GM21737 (cell line): ENCODE data around the gene WDR5.

Experiments
- ATAC-seq: cut with Tn5 transposase; IDR thresholded peaks from one replicate; pipeline ENCODE4 v1.9.1; 2021; ENCODE audit warnings: mild to moderate bottlenecking, moderate library complexity; ENCODE audit not compliant: unreplicated experiment

The WDR5 gene

GRCh38 chr9:134157378-134157885 lies 21.6 kb downstream of the WDR5 start:
- ATAC-seq: no peak

GRCh38 chr9:134158242-134158641 lies 22.4 kb downstream of the WDR5 start:
- no peak for ATAC-seq

- ATAC-seq: no peak
Measured at GRCh38 chr9:134158753-134159392, 23.0 kb downstream of the WDR5 start.

- no peak for ATAC-seq
Measured at GRCh38 chr9:134159566-134160245, 23.8 kb downstream of the WDR5 start.

- ATAC-seq: no peak
Measured at GRCh38 chr9:134161647-134162046, 25.8 kb downstream of the WDR5 start.

- no peak for ATAC-seq
Measured at GRCh38 chr9:134162212-134162775, 26.4 kb downstream of the WDR5 start.

GRCh38 chr9:134162926-134163370 lies 27.1 kb downstream of the WDR5 start:
- no peak for ATAC-seq

- no peak for ATAC-seq
Measured at GRCh38 chr9:134163371-134164196, 27.7 kb downstream of the WDR5 start.

GRCh38 chr9:134164879-134165278 lies 29.0 kb downstream of the WDR5 start:
- no peak for ATAC-seq

GRCh38 chr9:134165357-134166315 lies 29.8 kb downstream of the WDR5 start:
- ATAC-seq: no peak

GRCh38 chr9:134166374-134166773 lies 30.5 kb downstream of the WDR5 start:
- no peak for ATAC-seq

GRCh38 chr9:134167530-134167931 lies 31.6 kb downstream of the WDR5 start:
- no peak for ATAC-seq

- ATAC-seq: no peak
Measured at GRCh38 chr9:134168757-134169550, 33.1 kb downstream of the WDR5 start.

- no peak for ATAC-seq
Measured at GRCh38 chr9:134169724-134170401, 34.0 kb downstream of the WDR5 start.

- ATAC-seq: no peak
Measured at GRCh38 chr9:134170532-134171315, 34.8 kb downstream of the WDR5 start.

- ATAC-seq: no peak
Measured at GRCh38 chr9:134171316-134172197, 35.7 kb downstream of the WDR5 start.
